ENCODE results near the gene GBP4. TPM values are rescaled to one million over a fixed set of nuclear protein-coding genes. Genes with fewer than 3 reads are reported as not detected.
A peak's percentile ranks its signal among the peaks of the same experiment; 100 is the strongest.

The GBP4 gene
- total and polyA plus RNA-seq, 4 donors = 4.1 to 8.1 (median 5.8) TPM

DNA sequence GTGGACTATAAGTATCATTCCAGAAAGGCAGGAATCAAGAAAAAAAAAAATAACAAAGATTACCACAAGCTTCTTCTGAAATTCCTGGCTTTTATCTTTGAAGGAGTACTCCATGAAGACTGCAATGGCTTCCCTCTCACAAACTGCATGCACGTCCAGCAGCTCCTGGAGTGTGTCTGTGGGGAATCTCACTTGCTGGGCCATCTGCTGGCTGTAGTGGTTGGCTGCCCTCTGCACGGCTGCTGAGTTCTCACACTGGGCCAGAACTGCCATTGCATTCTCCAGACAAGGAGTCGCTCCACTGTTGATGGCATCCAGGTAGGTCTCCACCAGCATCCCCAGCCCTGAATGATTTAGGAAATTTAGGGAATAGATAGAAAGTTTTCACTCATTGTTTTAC, 49.5 kb downstream of the GBP4 start:
- H3K27me3 ChIP-seq (ENCODE audit: control insufficient read depth in 4 of 4, insufficient read depth in 4 of 4, low read length in 3 of 4) = no peaks in the 10 kb centered on the region
- no peaks in the 10 kb centered on the region for H3K9me3 ChIP-seq (ENCODE audit: control insufficient read depth in 4 of 4, low read length in 3 of 4)
- H3K36me3 ChIP-seq (ENCODE audit: control insufficient read depth in 4 of 4, insufficient read depth in 3 of 4, low read depth in 1 of 4, low read length in 3 of 4) = peaks cover 0 to 35% (median 20%) of the 10 kb centered on the region in 4 donors
- no peak overlapping the region for H3K27ac ChIP-seq (ENCODE audit: low read depth in 1 of 2, low read length in 2 of 2)
- TF ChIP-seq RAD21 (IDR thresholded peaks at IDR 0.05) (peak; percentile 51 to 65), FOXA2 (IDR thresholded peaks at IDR 0.05) (no peak)
- TF ChIP-seq, protein P1, sequence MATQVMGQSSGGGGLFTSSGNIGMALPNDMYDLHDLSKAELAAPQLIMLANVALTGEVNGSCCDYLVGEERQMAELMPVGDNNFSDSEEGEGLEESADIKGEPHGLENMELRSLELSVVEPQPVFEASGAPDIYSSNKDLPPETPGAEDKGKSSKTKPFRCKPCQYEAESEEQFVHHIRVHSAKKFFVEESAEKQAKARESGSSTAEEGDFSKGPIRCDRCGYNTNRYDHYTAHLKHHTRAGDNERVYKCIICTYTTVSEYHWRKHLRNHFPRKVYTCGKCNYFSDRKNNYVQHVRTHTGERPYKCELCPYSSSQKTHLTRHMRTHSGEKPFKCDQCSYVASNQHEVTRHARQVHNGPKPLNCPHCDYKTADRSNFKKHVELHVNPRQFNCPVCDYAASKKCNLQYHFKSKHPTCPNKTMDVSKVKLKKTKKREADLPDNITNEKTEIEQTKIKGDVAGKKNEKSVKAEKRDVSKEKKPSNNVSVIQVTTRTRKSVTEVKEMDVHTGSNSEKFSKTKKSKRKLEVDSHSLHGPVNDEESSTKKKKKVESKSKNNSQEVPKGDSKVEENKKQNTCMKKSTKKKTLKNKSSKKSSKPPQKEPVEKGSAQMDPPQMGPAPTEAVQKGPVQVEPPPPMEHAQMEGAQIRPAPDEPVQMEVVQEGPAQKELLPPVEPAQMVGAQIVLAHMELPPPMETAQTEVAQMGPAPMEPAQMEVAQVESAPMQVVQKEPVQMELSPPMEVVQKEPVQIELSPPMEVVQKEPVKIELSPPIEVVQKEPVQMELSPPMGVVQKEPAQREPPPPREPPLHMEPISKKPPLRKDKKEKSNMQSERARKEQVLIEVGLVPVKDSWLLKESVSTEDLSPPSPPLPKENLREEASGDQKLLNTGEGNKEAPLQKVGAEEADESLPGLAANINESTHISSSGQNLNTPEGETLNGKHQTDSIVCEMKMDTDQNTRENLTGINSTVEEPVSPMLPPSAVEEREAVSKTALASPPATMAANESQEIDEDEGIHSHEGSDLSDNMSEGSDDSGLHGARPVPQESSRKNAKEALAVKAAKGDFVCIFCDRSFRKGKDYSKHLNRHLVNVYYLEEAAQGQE (IDR thresholded peaks at IDR 0.05) = no peak
- H3K4me1 ChIP-seq (ENCODE audit: control insufficient read depth in 4 of 4, insufficient read depth in 4 of 4, low read length in 3 of 4) = peaks cover 0 to 2% (median 0%) of the 10 kb centered on the region in 4 donors
- no peak for DNase-seq (ENCODE audit: low spot score)
- no peak overlapping the region for H3K9ac ChIP-seq (ENCODE audit: low read depth in 1 of 2, low read length in 2 of 2)
- WGBS = 77% methylated on average over 3 of the region's 3 CpGs
- H3K4me3 ChIP-seq (ENCODE audit: low read depth in 1 of 3, low read length in 3 of 3) = no peak overlapping the region

DNA sequence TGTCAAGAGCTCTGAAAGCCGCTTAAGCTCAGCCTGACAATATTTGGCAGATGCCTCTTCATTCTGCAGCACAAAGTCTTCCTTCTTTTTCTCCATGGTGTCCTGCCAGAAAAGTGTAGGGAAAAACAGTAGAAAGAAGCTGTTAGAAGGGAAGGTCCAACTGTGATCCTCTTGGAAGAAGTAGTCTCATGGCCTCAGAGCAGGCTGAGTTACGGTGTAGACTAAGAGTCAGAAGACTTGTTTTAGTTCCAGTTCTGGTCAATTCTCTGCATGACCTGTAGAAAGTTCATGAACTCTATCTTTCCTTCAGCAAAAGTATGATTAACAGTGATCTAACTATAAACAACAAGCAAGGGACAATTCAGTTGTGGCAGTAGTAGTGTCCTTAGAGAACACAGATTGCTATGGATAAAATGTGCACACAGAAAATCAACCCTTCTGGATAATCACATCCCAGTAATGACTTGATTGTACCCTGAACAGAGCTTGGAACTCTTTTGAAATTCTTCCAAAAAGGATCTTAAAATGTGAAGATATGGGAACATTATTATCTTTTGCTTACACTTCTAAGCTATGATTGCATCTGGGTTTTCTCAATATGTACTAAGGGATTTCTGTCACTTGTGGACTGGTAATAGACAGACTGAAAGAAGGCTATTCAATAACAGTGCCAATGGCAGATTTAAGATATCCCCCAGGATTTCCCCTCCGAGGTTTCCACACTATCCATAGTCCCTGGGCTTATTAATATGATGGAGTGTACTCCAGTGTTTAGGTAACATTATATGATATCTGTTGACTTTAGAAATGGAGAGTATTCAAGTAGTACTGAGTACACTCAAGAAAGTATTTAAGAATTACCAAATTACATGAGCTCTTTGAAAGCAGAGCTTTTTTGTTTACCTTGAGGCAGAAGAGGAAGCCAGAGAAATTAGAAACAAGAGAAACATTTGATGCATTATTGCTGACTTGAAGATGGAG, 50.8 kb downstream of the GBP4 start:
- H3K9ac ChIP-seq (ENCODE audit: low read depth in 1 of 2, low read length in 2 of 2) = no peak overlapping the region
- H3K4me1 ChIP-seq (ENCODE audit: control insufficient read depth in 4 of 4, insufficient read depth in 4 of 4, low read length in 3 of 4) = peaks cover 0 to 2% (median 0%) of the 10 kb centered on the region in 4 donors
- H3K4me3 ChIP-seq (ENCODE audit: low read depth in 1 of 3, low read length in 3 of 3) = no peak overlapping the region
- H3K36me3 ChIP-seq (ENCODE audit: control insufficient read depth in 4 of 4, insufficient read depth in 3 of 4, low read depth in 1 of 4, low read length in 3 of 4) = peaks cover 0 to 41% (median 21%) of the 10 kb centered on the region in 4 donors
- DNase-seq (ENCODE audit: low spot score) = no peak
- no peaks in the 10 kb centered on the region for H3K9me3 ChIP-seq (ENCODE audit: control insufficient read depth in 4 of 4, low read length in 3 of 4)
- no peaks in the 10 kb centered on the region for H3K27me3 ChIP-seq (ENCODE audit: control insufficient read depth in 4 of 4, insufficient read depth in 4 of 4, low read length in 3 of 4)
- no peak overlapping the region for H3K27ac ChIP-seq (ENCODE audit: low read depth in 1 of 2, low read length in 2 of 2)
- WGBS = 81% methylated on average over 3 of the region's 3 CpGs
- TF ChIP-seq FOXA2 (IDR thresholded peaks at IDR 0.05) (no peak), RXRA (IDR thresholded peaks at IDR 0.05) (no peak), HNF4G (IDR thresholded peaks at IDR 0.05) (no peak), EGR1 (IDR thresholded peaks at IDR 0.05; ENCODE audit: low read depth in 2 of 2) (no peak), NR2F2 (IDR thresholded peaks at IDR 0.05) (no peak)

DNA sequence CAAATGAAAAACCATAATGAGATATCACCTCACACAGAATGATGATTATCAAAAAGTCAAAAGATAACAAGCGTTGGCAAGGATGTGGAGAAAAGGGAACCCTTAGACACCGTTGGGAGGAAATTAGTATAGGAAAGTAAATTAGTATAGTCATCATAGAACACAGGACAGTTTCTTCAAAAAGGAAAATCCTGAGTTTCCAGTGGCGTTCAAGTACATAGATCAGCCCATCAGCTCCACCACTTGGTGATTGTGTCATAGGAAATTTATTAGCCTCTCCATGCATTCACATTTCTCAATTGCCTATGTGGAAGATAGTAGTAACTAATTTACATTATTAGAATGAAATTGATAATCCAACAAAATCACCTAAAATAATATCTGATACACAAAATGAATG, 52.0 kb downstream of the GBP4 start:
- no peaks in the 10 kb centered on the region for H3K9me3 ChIP-seq (ENCODE audit: control insufficient read depth in 4 of 4, low read length in 3 of 4)
- H3K9ac ChIP-seq (ENCODE audit: low read depth in 1 of 2, low read length in 2 of 2) = no peak overlapping the region
- DNase-seq (ENCODE audit: low spot score) = no peak
- H3K4me3 ChIP-seq (ENCODE audit: low read depth in 1 of 3, low read length in 3 of 3) = no peak overlapping the region
- no peaks in the 10 kb centered on the region for H3K27me3 ChIP-seq (ENCODE audit: control insufficient read depth in 4 of 4, insufficient read depth in 4 of 4, low read length in 3 of 4)
- 86% methylated on average over 3 of the region's 3 CpGs for WGBS
- no peaks in the 10 kb centered on the region for H3K4me1 ChIP-seq (ENCODE audit: control insufficient read depth in 4 of 4, insufficient read depth in 4 of 4, low read length in 3 of 4)
- peaks cover 0 to 40% (median 18%) of the 10 kb centered on the region in 4 donors for H3K36me3 ChIP-seq (ENCODE audit: control insufficient read depth in 4 of 4, insufficient read depth in 3 of 4, low read depth in 1 of 4, low read length in 3 of 4)
- no peak overlapping the region for H3K27ac ChIP-seq (ENCODE audit: low read depth in 1 of 2, low read length in 2 of 2)
- TF ChIP-seq SP1 (IDR thresholded peaks at IDR 0.05) = no peak
- TF ChIP-seq YY1 (IDR thresholded peaks at IDR 0.05) = no peak
- TF ChIP-seq EGR1 (IDR thresholded peaks at IDR 0.05; ENCODE audit: low read depth in 2 of 2) = no peak
- no peak for TF ChIP-seq RAD21 (IDR thresholded peaks at IDR 0.05)
- TF ChIP-seq HNF4G (IDR thresholded peaks at IDR 0.05) = no peak
- no peak for TF ChIP-seq TAF1 (conservative IDR thresholded peaks at IDR 0.05)
- TF ChIP-seq HNF4A (conservative IDR thresholded peaks at IDR 0.05) = no peak
- no peak for TF ChIP-seq FOXA1 (IDR thresholded peaks at IDR 0.05)
- TF ChIP-seq, protein P1 (IDR thresholded peaks at IDR 0.05) = no peak
- TF ChIP-seq NR2F2 (IDR thresholded peaks at IDR 0.05) = no peak
- TF ChIP-seq GABPA (IDR thresholded peaks at IDR 0.05 in 1 of 2, conservative IDR thresholded peaks at IDR 0.05 in 1 of 2) = no peak
- TF ChIP-seq JUND (IDR thresholded peaks at IDR 0.05) = no peak
- TF ChIP-seq, protein P2, sequence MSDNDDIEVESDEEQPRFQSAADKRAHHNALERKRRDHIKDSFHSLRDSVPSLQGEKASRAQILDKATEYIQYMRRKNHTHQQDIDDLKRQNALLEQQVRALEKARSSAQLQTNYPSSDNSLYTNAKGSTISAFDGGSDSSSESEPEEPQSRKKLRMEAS (IDR thresholded peaks at IDR 0.05) = no peak
- no peak for TF ChIP-seq FOXA2 (IDR thresholded peaks at IDR 0.05)
- TF ChIP-seq, protein P3, sequence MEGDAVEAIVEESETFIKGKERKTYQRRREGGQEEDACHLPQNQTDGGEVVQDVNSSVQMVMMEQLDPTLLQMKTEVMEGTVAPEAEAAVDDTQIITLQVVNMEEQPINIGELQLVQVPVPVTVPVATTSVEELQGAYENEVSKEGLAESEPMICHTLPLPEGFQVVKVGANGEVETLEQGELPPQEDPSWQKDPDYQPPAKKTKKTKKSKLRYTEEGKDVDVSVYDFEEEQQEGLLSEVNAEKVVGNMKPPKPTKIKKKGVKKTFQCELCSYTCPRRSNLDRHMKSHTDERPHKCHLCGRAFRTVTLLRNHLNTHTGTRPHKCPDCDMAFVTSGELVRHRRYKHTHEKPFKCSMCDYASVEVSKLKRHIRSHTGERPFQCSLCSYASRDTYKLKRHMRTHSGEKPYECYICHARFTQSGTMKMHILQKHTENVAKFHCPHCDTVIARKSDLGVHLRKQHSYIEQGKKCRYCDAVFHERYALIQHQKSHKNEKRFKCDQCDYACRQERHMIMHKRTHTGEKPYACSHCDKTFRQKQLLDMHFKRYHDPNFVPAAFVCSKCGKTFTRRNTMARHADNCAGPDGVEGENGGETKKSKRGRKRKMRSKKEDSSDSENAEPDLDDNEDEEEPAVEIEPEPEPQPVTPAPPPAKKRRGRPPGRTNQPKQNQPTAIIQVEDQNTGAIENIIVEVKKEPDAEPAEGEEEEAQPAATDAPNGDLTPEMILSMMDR (IDR thresholded peaks at IDR 0.05; ENCODE audit: low read depth, low read length, missing input control) = no peak
